CD4-positive, alpha-beta T cell treated with Interleukin-17A for 1 hour (primary cell): ENCODE measurements around the gene TMEM97.
"Not testable (repeated sequence)": the region's sequence is repeated elsewhere in the genome, so short reads cannot be mapped to it uniquely, and the experiment has no call there.

Experiments
- DNase-seq: peaks from one replicate; pipeline ENCODE4 v3.0.0-alpha.2; 2020

TMEM97 gene

GRCh38 chr17:28318759-28319597 is at the start of gene TMEM97:
TSS of gene TMEM97 (plus strand) at chr17:28319200. CDS start at chr17:28319240, 40 bp downstream.
- DNase-seq: peak; percentile 95

- no peak for DNase-seq
Measured at GRCh38 chr17:28270055-28270454, 48.9 kb upstream of the TMEM97 start.

- no peak for DNase-seq
Measured at GRCh38 chr17:28270926-28271325, 48.1 kb upstream of the TMEM97 start.

GRCh38 chr17:28271431-28271830 is 47.6 kb upstream of the TMEM97 start:
- no peak for DNase-seq

GRCh38 chr17:28272166-28272565 is 46.8 kb upstream of the TMEM97 start:
- DNase-seq: no peak

GRCh38 chr17:28273341-28273740 is 45.7 kb upstream of the TMEM97 start:
- DNase-seq: not testable (repeated sequence)

- DNase-seq: no peak
Measured at GRCh38 chr17:28274591-28275265, 44.3 kb upstream of the TMEM97 start.

- DNase-seq: no peak
Measured at GRCh38 chr17:28276011-28276410, 43.0 kb upstream of the TMEM97 start.

- DNase-seq: no peak
Measured at GRCh38 chr17:28279411-28279810, 39.6 kb upstream of the TMEM97 start.

- DNase-seq: no peak
Measured at GRCh38 chr17:28280826-28281225, 38.2 kb upstream of the TMEM97 start.

- DNase-seq: no peak
Measured at GRCh38 chr17:28282596-28282995, 36.4 kb upstream of the TMEM97 start.

- DNase-seq: no peak
Measured at GRCh38 chr17:28285965-28286364, 33.0 kb upstream of the TMEM97 start.

- DNase-seq: no peak
Measured at GRCh38 chr17:28290703-28291102, 28.3 kb upstream of the TMEM97 start.

GRCh38 chr17:28291780-28292330 is 27.1 kb upstream of the TMEM97 start:
- no peak for DNase-seq

GRCh38 chr17:28292878-28293277 is 26.1 kb upstream of the TMEM97 start:
- not testable (repeated sequence) for DNase-seq

- DNase-seq: no peak
Measured at GRCh38 chr17:28293994-28294393, 25.0 kb upstream of the TMEM97 start.

- DNase-seq: no peak
Measured at GRCh38 chr17:28295677-28296578, 23.1 kb upstream of the TMEM97 start.

GRCh38 chr17:28298449-28298848 is 20.6 kb upstream of the TMEM97 start:
- DNase-seq: no peak

- DNase-seq: no peak
Measured at GRCh38 chr17:28306954-28307401, 12.0 kb upstream of the TMEM97 start.

- DNase-seq: no peak
Measured at GRCh38 chr17:28313841-28314240, 5.2 kb upstream of the TMEM97 start.

GRCh38 chr17:28315846-28316705 is 2.9 kb upstream of the TMEM97 start:
- DNase-seq: no peak
